ENCODE data around the gene MEIS2. TPM values are rescaled to one million over a fixed set of nuclear protein-coding genes. Genes with fewer than 3 reads are reported as not detected.

MEIS2 gene
- total and polyA plus RNA-seq, 2 experiments from 2014 or later, result 0.27 TPM; not detected in 1

GRCh38 chr15:36884936-36885635 is 215.3 kb downstream of the MEIS2 start:
- TF ChIP-seq, protein P1, sequence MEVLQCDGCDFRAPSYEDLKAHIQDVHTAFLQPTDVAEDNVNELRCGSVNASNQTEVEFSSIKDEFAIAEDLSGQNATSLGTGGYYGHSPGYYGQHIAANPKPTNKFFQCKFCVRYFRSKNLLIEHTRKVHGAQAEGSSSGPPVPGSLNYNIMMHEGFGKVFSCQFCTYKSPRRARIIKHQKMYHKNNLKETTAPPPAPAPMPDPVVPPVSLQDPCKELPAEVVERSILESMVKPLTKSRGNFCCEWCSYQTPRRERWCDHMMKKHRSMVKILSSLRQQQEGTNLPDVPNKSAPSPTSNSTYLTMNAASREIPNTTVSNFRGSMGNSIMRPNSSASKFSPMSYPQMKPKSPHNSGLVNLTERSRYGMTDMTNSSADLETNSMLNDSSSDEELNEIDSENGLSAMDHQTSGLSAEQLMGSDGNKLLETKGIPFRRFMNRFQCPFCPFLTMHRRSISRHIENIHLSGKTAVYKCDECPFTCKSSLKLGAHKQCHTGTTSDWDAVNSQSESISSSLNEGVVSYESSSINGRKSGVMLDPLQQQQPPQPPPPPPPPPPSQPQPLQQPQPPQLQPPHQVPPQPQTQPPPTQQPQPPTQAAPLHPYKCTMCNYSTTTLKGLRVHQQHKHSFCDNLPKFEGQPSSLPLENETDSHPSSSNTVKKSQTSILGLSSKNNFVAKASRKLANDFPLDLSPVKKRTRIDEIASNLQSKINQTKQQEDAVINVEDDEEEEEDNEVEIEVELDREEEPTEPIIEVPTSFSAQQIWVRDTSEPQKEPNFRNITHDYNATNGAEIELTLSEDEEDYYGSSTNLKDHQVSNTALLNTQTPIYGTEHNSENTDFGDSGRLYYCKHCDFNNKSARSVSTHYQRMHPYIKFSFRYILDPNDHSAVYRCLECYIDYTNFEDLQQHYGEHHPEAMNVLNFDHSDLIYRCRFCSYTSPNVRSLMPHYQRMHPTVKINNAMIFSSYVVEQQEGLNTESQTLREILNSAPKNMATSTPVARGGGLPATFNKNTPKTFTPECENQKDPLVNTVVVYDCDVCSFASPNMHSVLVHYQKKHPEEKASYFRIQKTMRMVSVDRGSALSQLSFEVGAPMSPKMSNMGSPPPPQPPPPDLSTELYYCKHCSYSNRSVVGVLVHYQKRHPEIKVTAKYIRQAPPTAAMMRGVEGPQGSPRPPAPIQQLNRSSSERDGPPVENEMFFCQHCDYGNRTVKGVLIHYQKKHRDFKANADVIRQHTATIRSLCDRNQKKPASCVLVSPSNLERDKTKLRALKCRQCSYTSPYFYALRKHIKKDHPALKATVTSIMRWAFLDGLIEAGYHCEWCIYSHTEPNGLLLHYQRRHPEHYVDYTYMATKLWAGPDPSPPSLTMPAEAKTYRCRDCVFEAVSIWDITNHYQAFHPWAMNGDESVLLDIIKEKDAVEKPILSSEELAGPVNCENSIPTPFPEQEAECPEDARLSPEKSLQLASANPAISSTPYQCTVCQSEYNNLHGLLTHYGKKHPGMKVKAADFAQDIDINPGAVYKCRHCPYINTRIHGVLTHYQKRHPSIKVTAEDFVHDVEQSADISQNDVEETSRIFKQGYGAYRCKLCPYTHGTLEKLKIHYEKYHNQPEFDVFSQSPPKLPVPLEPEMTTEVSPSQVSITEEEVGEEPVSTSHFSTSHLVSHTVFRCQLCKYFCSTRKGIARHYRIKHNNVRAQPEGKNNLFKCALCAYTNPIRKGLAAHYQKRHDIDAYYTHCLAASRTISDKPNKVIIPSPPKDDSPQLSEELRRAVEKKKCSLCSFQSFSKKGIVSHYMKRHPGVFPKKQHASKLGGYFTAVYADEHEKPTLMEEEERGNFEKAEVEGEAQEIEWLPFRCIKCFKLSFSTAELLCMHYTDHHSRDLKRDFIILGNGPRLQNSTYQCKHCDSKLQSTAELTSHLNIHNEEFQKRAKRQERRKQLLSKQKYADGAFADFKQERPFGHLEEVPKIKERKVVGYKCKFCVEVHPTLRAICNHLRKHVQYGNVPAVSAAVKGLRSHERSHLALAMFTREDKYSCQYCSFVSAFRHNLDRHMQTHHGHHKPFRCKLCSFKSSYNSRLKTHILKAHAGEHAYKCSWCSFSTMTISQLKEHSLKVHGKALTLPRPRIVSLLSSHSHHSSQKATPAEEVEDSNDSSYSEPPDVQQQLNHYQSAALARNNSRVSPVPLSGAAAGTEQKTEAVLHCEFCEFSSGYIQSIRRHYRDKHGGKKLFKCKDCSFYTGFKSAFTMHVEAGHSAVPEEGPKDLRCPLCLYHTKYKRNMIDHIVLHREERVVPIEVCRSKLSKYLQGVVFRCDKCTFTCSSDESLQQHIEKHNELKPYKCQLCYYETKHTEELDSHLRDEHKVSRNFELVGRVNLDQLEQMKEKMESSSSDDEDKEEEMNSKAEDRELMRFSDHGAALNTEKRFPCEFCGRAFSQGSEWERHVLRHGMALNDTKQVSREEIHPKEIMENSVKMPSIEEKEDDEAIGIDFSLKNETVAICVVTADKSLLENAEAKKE (CRISPR knock-in tag; IDR thresholded peaks at IDR 0.05), result no peak
- TF ChIP-seq ZNF114 (CRISPR knock-in tag; IDR thresholded peaks at IDR 0.05) (no peak), NANOG (IDR thresholded peaks at IDR 0.05; ENCODE audit: borderline replicate concordance) (no peak), CREB1 (CRISPR knock-in tag; IDR thresholded peaks at IDR 0.05; ENCODE audit: low read depth) (no peak), EZH2 (IDR thresholded peaks at IDR 0.05; ENCODE audit: low read depth, unreplicated experiment) (peak; percentile 10), STAT1 (IDR thresholded peaks at IDR 0.05; ENCODE audit: unreplicated experiment) (no peak)
- TF ChIP-seq, protein P2, sequence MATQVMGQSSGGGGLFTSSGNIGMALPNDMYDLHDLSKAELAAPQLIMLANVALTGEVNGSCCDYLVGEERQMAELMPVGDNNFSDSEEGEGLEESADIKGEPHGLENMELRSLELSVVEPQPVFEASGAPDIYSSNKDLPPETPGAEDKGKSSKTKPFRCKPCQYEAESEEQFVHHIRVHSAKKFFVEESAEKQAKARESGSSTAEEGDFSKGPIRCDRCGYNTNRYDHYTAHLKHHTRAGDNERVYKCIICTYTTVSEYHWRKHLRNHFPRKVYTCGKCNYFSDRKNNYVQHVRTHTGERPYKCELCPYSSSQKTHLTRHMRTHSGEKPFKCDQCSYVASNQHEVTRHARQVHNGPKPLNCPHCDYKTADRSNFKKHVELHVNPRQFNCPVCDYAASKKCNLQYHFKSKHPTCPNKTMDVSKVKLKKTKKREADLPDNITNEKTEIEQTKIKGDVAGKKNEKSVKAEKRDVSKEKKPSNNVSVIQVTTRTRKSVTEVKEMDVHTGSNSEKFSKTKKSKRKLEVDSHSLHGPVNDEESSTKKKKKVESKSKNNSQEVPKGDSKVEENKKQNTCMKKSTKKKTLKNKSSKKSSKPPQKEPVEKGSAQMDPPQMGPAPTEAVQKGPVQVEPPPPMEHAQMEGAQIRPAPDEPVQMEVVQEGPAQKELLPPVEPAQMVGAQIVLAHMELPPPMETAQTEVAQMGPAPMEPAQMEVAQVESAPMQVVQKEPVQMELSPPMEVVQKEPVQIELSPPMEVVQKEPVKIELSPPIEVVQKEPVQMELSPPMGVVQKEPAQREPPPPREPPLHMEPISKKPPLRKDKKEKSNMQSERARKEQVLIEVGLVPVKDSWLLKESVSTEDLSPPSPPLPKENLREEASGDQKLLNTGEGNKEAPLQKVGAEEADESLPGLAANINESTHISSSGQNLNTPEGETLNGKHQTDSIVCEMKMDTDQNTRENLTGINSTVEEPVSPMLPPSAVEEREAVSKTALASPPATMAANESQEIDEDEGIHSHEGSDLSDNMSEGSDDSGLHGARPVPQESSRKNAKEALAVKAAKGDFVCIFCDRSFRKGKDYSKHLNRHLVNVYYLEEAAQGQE (IDR thresholded peaks at IDR 0.05; ENCODE audit: unreplicated experiment), result no peak
- TF ChIP-seq, protein P3, sequence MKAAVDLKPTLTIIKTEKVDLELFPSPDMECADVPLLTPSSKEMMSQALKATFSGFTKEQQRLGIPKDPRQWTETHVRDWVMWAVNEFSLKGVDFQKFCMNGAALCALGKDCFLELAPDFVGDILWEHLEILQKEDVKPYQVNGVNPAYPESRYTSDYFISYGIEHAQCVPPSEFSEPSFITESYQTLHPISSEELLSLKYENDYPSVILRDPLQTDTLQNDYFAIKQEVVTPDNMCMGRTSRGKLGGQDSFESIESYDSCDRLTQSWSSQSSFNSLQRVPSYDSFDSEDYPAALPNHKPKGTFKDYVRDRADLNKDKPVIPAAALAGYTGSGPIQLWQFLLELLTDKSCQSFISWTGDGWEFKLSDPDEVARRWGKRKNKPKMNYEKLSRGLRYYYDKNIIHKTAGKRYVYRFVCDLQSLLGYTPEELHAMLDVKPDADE (IDR thresholded peaks at IDR 0.05), result no peak
- no peaks in the 10 kb centered on the region for H3K9me3 Mint-ChIP-seq
- H2AFZ ChIP-seq, result no peak overlapping the region
- H3K4me1 ChIP-seq (ENCODE audit: insufficient read depth), result peaks cover 84% of the 10 kb centered on the region
- ATAC-seq (no peak), DNase-seq (ENCODE audit: low spot score) (no peak)
- no peak overlapping the region for H3K27ac ChIP-seq (ENCODE audit: low read depth)
- no peaks in the 10 kb centered on the region for H3K79me2 ChIP-seq (replicated peaks; ENCODE audit: insufficient read depth)
- H3K4me3 Mint-ChIP-seq, result peak overlapping the region; percentile 10; the same call in 1 of the 3 replicates
- H3F3A ChIP-seq (replicated peaks; ENCODE audit: low read depth), result peaks cover 18% of the 10 kb centered on the region; the same call in 1 of the 2 replicates
- peak overlapping the region; percentile 73 for H3K4me2 ChIP-seq
- no peaks in the 10 kb centered on the region for H3K36me3 ChIP-seq (ENCODE audit: insufficient read depth)
- H3K9me2 ChIP-seq (ENCODE audit: insufficient read depth), result no peaks in the 10 kb centered on the region
- no peaks in the 10 kb centered on the region for H3K36me3 Mint-ChIP-seq (ENCODE audit: low read depth)
- peaks cover 99% of the 10 kb centered on the region for H3K27me3 Mint-ChIP-seq (ENCODE audit: insufficient read depth, low read depth, poor library complexity)
- H3K27me3 ChIP-seq (ENCODE audit: insufficient read depth), result peaks cover 100% of the 10 kb centered on the region
- H3K4me3 ChIP-seq, result peak overlapping the region; percentile 39
- H4K20me1 ChIP-seq (replicated peaks; ENCODE audit: insufficient read depth), result peaks cover 18% of the 10 kb centered on the region
- H3K27ac Mint-ChIP-seq, result no peak overlapping the region
- peaks cover 69% of the 10 kb centered on the region for H3K4me1 Mint-ChIP-seq
